HCT116 (cell line): Measurements from ENCODE around the gene LLGL2.

Source experiments
- CTCF ChIP-seq, 3 experiments: fragments of 200-600 bp in 1 of 3; sonication (generic) in 1 of 3; IDR thresholded peaks in 2 of 3; conservative IDR thresholded peaks in 1 of 3; 2 replicates each; pipeline ENCODE4 v1.5.1; 2012 to 2017; ENCODE audit warnings: low read depth in 2 of 3, low read length in 2 of 3, antibody characterized with exemption in 1 of 3, borderline replicate concordance in 1 of 3, control low read depth in 1 of 3, mild to moderate bottlenecking in 1 of 3, mixed read lengths in 1 of 3, mixed run types in 1 of 3, moderate library complexity in 1 of 3; ENCODE audit not compliant: insufficient read depth in 1 of 3
- EGR1 ChIP-seq: IDR thresholded peaks from 2 replicates; pipeline ENCODE4 v1.6.1; 2012; ENCODE audit warnings: low read depth
- ELF1 ChIP-seq: IDR thresholded peaks from 2 replicates; pipeline ENCODE4 v1.6.1; 2012; ENCODE audit warnings: low read depth, borderline replicate concordance
- EZH2 ChIP-seq: fragments of 200-600 bp; sonication (generic); IDR thresholded peaks from 2 replicates; pipeline ENCODE4 v1.6.1; 2017; ENCODE audit warnings: antibody characterized with exemption, mixed run types
- FOSL1 ChIP-seq: IDR thresholded peaks from 2 replicates; pipeline ENCODE4 v1.6.1; 2012; ENCODE audit warnings: low read depth
- POLR2A ChIP-seq: IDR thresholded peaks from 2 replicates; pipeline ENCODE4 v1.7.0; 2011; ENCODE audit warnings: borderline replicate concordance; ENCODE audit not compliant: insufficient read depth, insufficient read length; ENCODE audit errors: extremely low read depth
- POLR2AphosphoS5 ChIP-seq: IDR thresholded peaks from 2 replicates; pipeline ENCODE4 v1.6.1; 2011; ENCODE audit warnings: mild to moderate bottlenecking, low read depth, low read length, moderate library complexity
- RAD21 ChIP-seq: IDR thresholded peaks from 2 replicates; pipeline ENCODE4 v1.6.1; 2012; ENCODE audit warnings: low read depth, mild to moderate bottlenecking
- YY1 ChIP-seq: IDR thresholded peaks from 2 replicates; pipeline ENCODE4 v1.6.1; 2011; ENCODE audit warnings: low read length, low read depth, moderate library complexity, mild to moderate bottlenecking; ENCODE audit not compliant: insufficient replicate concordance; ENCODE audit errors: extremely low read depth
- ZFX ChIP-seq: fragments of 450-650 bp; IDR thresholded peaks from 2 replicates; pipeline ENCODE4 v1.6.1; 2017

- TF ChIP-seq POLR2A: no peak
- no peak for TF ChIP-seq POLR2AphosphoS5
- no peak for TF ChIP-seq YY1
- no peak for TF ChIP-seq CTCF (IDR thresholded peaks at IDR 0.05 in 2 of 3, conservative IDR thresholded peaks at IDR 0.05 in 1 of 3; ENCODE audit: borderline replicate concordance in 1 of 3, insufficient read depth in 1 of 3, low read depth in 2 of 3, low read length in 2 of 3)
- no peak for TF ChIP-seq ELF1
- no peak for TF ChIP-seq ZFX
- TF ChIP-seq EGR1: no peak
- TF ChIP-seq FOSL1: no peak
- no peak for TF ChIP-seq EZH2
- TF ChIP-seq RAD21: no peak
Observed at GRCh38 chr17:75505640-75506039, 19.9 kb upstream of the LLGL2 start.
